A673 (cell line): ENCODE results near the gene PCSK7. TPM values are rescaled to one million over a fixed set of nuclear protein-coding genes. Genes with fewer than 3 reads are reported as not detected.

Experiments used
- BruUV-seq: library from RNA; stranded (reverse); fragments of 400-500 nt; replicated peaks from 2 replicates; lab custom pipeline; 2021; lab: Mats Ljungman, UMichigan
- CTCF ChIA-PET: fragments of 300-600 bp; sonication (Branson Sonifier 250); formaldehyde crosslinking; loops from one replicate; lab custom pipeline; 2022; ENCODE audit warnings: antibody characterized with exemption; lab: Charles Lee
- POLR2A ChIA-PET: fragments of 300-600 bp; sonication (Branson Sonifier 250); formaldehyde crosslinking; loops from one replicate; lab custom pipeline; 2022; ENCODE audit warnings: antibody characterized with exemption; ENCODE audit not compliant: low non-redundant PET; lab: Charles Lee
- DNase-seq: peaks from one replicate; pipeline ENCODE4 v3.0.0-alpha.2; 2015; ENCODE audit warnings: low spot score
- H3K27ac ChIP-seq: fragments of 200-600 bp; sonication (generic); 2 replicates; pipeline ENCODE4 v1.5.1; 2016; ENCODE audit warnings: mixed run types, low read depth, mild to moderate bottlenecking, mixed read lengths, antibody characterized with exemption, low read length; ENCODE audit not compliant: poor library complexity, severe bottlenecking
- H3K27me3 ChIP-seq: fragments of 200-600 bp; sonication (generic); replicated peaks from 2 replicates; pipeline ENCODE4 v1.6.1; 2017; ENCODE audit warnings: mixed run types, low read depth, mild to moderate bottlenecking, mixed read lengths, antibody characterized with exemption, low read length; ENCODE audit not compliant: insufficient read depth, poor library complexity
- H3K36me3 ChIP-seq: fragments of 200-600 bp; sonication (generic); 2 replicates; pipeline ENCODE4 v1.6.1; 2016; ENCODE audit warnings: mixed run types, mild to moderate bottlenecking, mixed read lengths, antibody characterized with exemption, low read length; ENCODE audit not compliant: insufficient read depth, poor library complexity, severe bottlenecking
- H3K4me1 ChIP-seq: fragments of 200-600 bp; sonication (generic); 2 replicates; pipeline ENCODE4 v1.6.1; 2017; ENCODE audit warnings: mixed run types, mild to moderate bottlenecking, mixed read lengths, antibody characterized with exemption, low read length; ENCODE audit not compliant: insufficient read depth, poor library complexity, severe bottlenecking
- H3K4me3 ChIP-seq: fragments of 200-600 bp; sonication (generic); 2 replicates; pipeline ENCODE4 v1.5.1; 2016; ENCODE audit warnings: low read depth, mixed run types, mild to moderate bottlenecking, mixed read lengths, low read length; ENCODE audit not compliant: poor library complexity, severe bottlenecking
- H3K9me3 ChIP-seq: fragments of 200-600 bp; sonication (generic); 2 replicates; pipeline ENCODE4 v1.6.1; 2016; ENCODE audit warnings: mixed run types, low read depth, mild to moderate bottlenecking, mixed read lengths, antibody characterized with exemption, low read length; ENCODE audit not compliant: poor library complexity, severe bottlenecking
- CTCF ChIP-seq: fragments of 300-800, 200-600 bp; sonication (generic); conservative IDR thresholded peaks from 2 replicates; pipeline ENCODE4 v1.5.1; 2017; ENCODE audit warnings: low read depth, mild to moderate bottlenecking, antibody characterized with exemption, low read length, moderate library complexity, mixed read lengths
- EZH2 ChIP-seq: fragments of 200-600 bp; sonication (generic); IDR thresholded peaks from 2 replicates; pipeline ENCODE4 v1.6.1; 2017; ENCODE audit warnings: borderline replicate concordance, low read depth, mild to moderate bottlenecking, mixed read lengths, antibody characterized with exemption, low read length; ENCODE audit not compliant: poor library complexity, severe bottlenecking
- intact Hi-C: fragments of 100-400 bp; cut with micrococcal nuclease; formaldehyde crosslinking; loops from one replicate; pipeline ENCODE4 v1.10.0; 2022; ENCODE audit not compliant: unreplicated experiment
- total RNA-seq: library from RNA; stranded (reverse); gene quantifications from 2 replicates; pipeline ENCODE4 v1.2.3, GENCODE V29; 2021

The PCSK7 gene
- total RNA-seq, 1 experiment from 2014 or later, result 49.0 TPM

GRCh38 chr11:117197516-117198456 is 34.1 kb downstream of the PCSK7 start:
- ChIA-PET CTCF (no interaction called here), POLR2A (no interaction called here)
- no TSS peak for BruUV-seq
- Histone ChIP-seq H3K27me3 (no peaks in the 10 kb centered on the region), H3K4me1 (peaks cover 4% of the 10 kb centered on the region), H3K27ac (no peak overlapping the region), H3K36me3 (no peaks in the 10 kb centered on the region), H3K4me3 (no peak overlapping the region), H3K9me3 (no peaks in the 10 kb centered on the region)
- intact Hi-C loops, result no loop called here
- TF ChIP-seq EZH2 (no peak), CTCF (peak; percentile 63)
- DNase-seq, result no peak

DNA sequence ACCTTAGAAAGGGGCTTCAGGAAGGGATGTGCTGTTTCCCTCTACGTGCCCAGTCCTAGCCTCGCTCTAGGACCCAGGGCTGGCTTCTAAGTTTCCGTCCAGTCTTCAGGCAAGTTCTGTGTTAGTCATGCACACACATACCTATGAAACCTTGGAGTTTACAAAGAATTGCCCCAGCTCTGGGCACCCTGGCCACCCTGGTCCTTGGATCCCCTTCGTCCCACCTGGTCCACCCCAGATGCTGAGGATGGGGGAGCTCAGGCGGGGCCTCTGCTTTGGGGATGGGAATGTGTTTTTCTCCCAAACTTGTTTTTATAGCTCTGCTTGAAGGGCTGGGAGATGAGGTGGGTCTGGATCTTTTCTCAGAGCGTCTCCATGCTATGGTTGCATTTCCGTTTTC is 34.9 kb downstream of the PCSK7 start:
- CTCF ChIA-PET, result no interaction called here
- no peak for DNase-seq
- intact Hi-C loops, result no loop called here

DNA sequence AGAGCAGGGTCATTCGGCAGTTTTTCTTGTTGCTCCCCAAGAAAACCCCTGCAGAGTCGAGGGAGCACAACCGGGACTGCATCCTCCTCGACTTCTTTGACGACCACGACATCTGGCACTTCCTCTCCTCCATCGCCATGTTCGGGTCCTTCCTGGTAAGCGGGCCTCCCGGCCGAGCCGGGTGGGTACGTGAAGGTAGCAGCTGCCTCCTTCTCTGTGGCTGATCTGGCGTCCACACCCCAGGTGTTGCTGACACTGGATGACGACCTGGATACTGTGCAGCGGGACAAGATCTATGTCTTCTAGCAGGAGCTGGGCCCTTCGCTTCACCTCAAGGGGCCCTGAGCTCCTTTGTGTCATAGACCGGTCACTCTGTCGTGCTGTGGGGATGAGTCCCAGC is 36.1 kb downstream of the PCSK7 start:
- no peak for DNase-seq
- ChIA-PET CTCF (no interaction called here), POLR2A (no interaction called here)
- intact Hi-C loops, result no loop called here
- Histone ChIP-seq H3K36me3 (no peaks in the 10 kb centered on the region), H3K4me1 (peaks cover 4% of the 10 kb centered on the region), H3K4me3 (no peak overlapping the region), H3K27ac (no peak overlapping the region), H3K27me3 (no peaks in the 10 kb centered on the region), H3K9me3 (no peaks in the 10 kb centered on the region)
- TF ChIP-seq EZH2 (no peak), CTCF (no peak)
- BruUV-seq, result no TSS peak

More for the DNA sequence above, 34.9 kb downstream of the PCSK7 start:
- Histone ChIP-seq H3K4me1 (peaks cover 4% of the 10 kb centered on the region), H3K36me3 (no peaks in the 10 kb centered on the region), H3K4me3 (no peak overlapping the region), H3K27me3 (no peaks in the 10 kb centered on the region), H3K9me3 (no peaks in the 10 kb centered on the region), H3K27ac (no peak overlapping the region)
- TF ChIP-seq EZH2, result no peak
- no peak for TF ChIP-seq CTCF
- BruUV-seq, result no TSS peak
- POLR2A ChIA-PET, result no interaction called here
